Measurements from ENCODE around the gene GOLGA6C. TPM values are rescaled to one million over a fixed set of nuclear protein-coding genes. Genes with fewer than 3 reads are reported as not detected.
A peak's percentile ranks its signal among the peaks of the same experiment; 100 is the strongest.
"Not testable (repeated sequence)": the region's sequence is repeated elsewhere in the genome, so short reads cannot be mapped to it uniquely, and the experiment has no call there.

Gene GOLGA6C
- total RNA-seq, 1 donor from 2014 or later, result not detected

- not testable (repeated sequence) for H3F3A ChIP-seq (ENCODE audit: low read depth); DNase-seq (ENCODE audit: low spot score); H3K79me2 ChIP-seq (ENCODE audit: low read depth); H3K9me3 ChIP-seq (ENCODE audit: low read depth); H3K36me3 ChIP-seq; H3K4me1 Mint-ChIP-seq; H3K4me3 Mint-ChIP-seq; H2AFZ ChIP-seq (replicated peaks); H3K9ac ChIP-seq; H3K27ac Mint-ChIP-seq; H3K4me2 ChIP-seq; H3K36me3 Mint-ChIP-seq; H3K4me3 ChIP-seq; H3K27ac ChIP-seq; H3K27me3 Mint-ChIP-seq (ENCODE audit: insufficient read depth, low read depth); H3K27me3 ChIP-seq; H3K9me3 Mint-ChIP-seq; H3K4me1 ChIP-seq; H4K20me1 ChIP-seq (ENCODE audit: low read depth)
- TF ChIP-seq CTCF (IDR thresholded peaks at IDR 0.05), result peak; percentile 65
Measured at GRCh38 chr15:75299311-75299688, 41.2 kb downstream of the GOLGA6C start.

- H3K4me1 ChIP-seq; DNase-seq (ENCODE audit: low spot score); H3K27ac ChIP-seq; H3K4me2 ChIP-seq; H3K27me3 Mint-ChIP-seq (ENCODE audit: insufficient read depth, low read depth); H3K4me3 ChIP-seq; H3K9me3 ChIP-seq (ENCODE audit: low read depth); H3K36me3 Mint-ChIP-seq; H3F3A ChIP-seq (ENCODE audit: low read depth); H3K9ac ChIP-seq; H3K4me1 Mint-ChIP-seq; H3K4me3 Mint-ChIP-seq; H3K9me3 Mint-ChIP-seq; H3K27me3 ChIP-seq; H2AFZ ChIP-seq (replicated peaks); H3K36me3 ChIP-seq; H4K20me1 ChIP-seq (ENCODE audit: low read depth); H3K79me2 ChIP-seq (ENCODE audit: low read depth): not testable (repeated sequence)
- H3K27ac Mint-ChIP-seq, result peak overlapping the region; percentile 34
Measured at GRCh38 chr15:75300026-75300425, 41.9 kb downstream of the GOLGA6C start.

GRCh38 chr15:75302318-75302717 lies 44.2 kb downstream of the GOLGA6C start:
- no peak overlapping the region for H3K27ac ChIP-seq
- H3K9me3 ChIP-seq (ENCODE audit: low read depth), result no peaks in the 10 kb centered on the region
- H3K27me3 ChIP-seq, result peaks cover 6% of the 10 kb centered on the region
- H3K9ac ChIP-seq, result no peak overlapping the region
- H2AFZ ChIP-seq (replicated peaks), result no peak overlapping the region
- no peaks in the 10 kb centered on the region for H4K20me1 ChIP-seq (ENCODE audit: low read depth)
- H3K36me3 Mint-ChIP-seq, result no peaks in the 10 kb centered on the region
- H3K4me1 ChIP-seq, result no peaks in the 10 kb centered on the region
- no peak overlapping the region for H3K4me2 ChIP-seq
- no peak for DNase-seq (ENCODE audit: low spot score)
- H3K4me1 Mint-ChIP-seq, result peaks cover 3% of the 10 kb centered on the region
- no peaks in the 10 kb centered on the region for H3K36me3 ChIP-seq
- H3K27me3 Mint-ChIP-seq (ENCODE audit: insufficient read depth, low read depth), result peaks cover 7% of the 10 kb centered on the region
- H3K79me2 ChIP-seq (ENCODE audit: low read depth), result no peaks in the 10 kb centered on the region
- H3K4me3 Mint-ChIP-seq, result no peak overlapping the region
- H3K4me3 ChIP-seq, result no peak overlapping the region
- H3F3A ChIP-seq (ENCODE audit: low read depth), result no peaks in the 10 kb centered on the region
- TF ChIP-seq EZH2phosphoT487 (IDR thresholded peaks at IDR 0.05) (no peak), CTCF (IDR thresholded peaks at IDR 0.05) (no peak)
- no peaks in the 10 kb centered on the region for H3K9me3 Mint-ChIP-seq
- no peak overlapping the region for H3K27ac Mint-ChIP-seq

GRCh38 chr15:75302753-75303152 lies 44.6 kb downstream of the GOLGA6C start:
- H3K4me1 Mint-ChIP-seq; H3K9me3 ChIP-seq (ENCODE audit: low read depth); H4K20me1 ChIP-seq (ENCODE audit: low read depth); H3K36me3 ChIP-seq; DNase-seq (ENCODE audit: low spot score); H3K36me3 Mint-ChIP-seq; H3F3A ChIP-seq (ENCODE audit: low read depth); H3K27ac Mint-ChIP-seq; H3K9me3 Mint-ChIP-seq; H3K9ac ChIP-seq; H3K4me2 ChIP-seq; H3K4me1 ChIP-seq; H3K4me3 ChIP-seq; H3K27ac ChIP-seq; H3K79me2 ChIP-seq (ENCODE audit: low read depth); H3K4me3 Mint-ChIP-seq; H2AFZ ChIP-seq (replicated peaks); H3K27me3 Mint-ChIP-seq (ENCODE audit: insufficient read depth, low read depth): not testable (repeated sequence)
- H3K27me3 ChIP-seq, result peaks cover 10% of the 10 kb centered on the region

GRCh38 chr15:75306188-75306587 lies 48.1 kb downstream of the GOLGA6C start:
- peaks cover 4% of the 10 kb centered on the region for H3K27me3 Mint-ChIP-seq (ENCODE audit: insufficient read depth, low read depth)
- no peaks in the 10 kb centered on the region for H3K36me3 ChIP-seq
- H3K9me3 ChIP-seq (ENCODE audit: low read depth), result no peaks in the 10 kb centered on the region
- H3K4me3 ChIP-seq, result no peak overlapping the region
- H4K20me1 ChIP-seq (ENCODE audit: low read depth), result no peaks in the 10 kb centered on the region
- DNase-seq (ENCODE audit: low spot score), result no peak
- H3K79me2 ChIP-seq (ENCODE audit: low read depth), result no peaks in the 10 kb centered on the region
- H3K4me3 Mint-ChIP-seq, result no peak overlapping the region
- H3K4me1 Mint-ChIP-seq, result peaks cover 3% of the 10 kb centered on the region
- no peaks in the 10 kb centered on the region for H3K9me3 Mint-ChIP-seq
- no peak overlapping the region for H3K4me2 ChIP-seq
- peaks cover 32% of the 10 kb centered on the region for H3K27me3 ChIP-seq
- no peaks in the 10 kb centered on the region for H3K36me3 Mint-ChIP-seq
- no peak overlapping the region for H3K9ac ChIP-seq
- no peak overlapping the region for H3K27ac ChIP-seq
- no peaks in the 10 kb centered on the region for H3K4me1 ChIP-seq
- TF ChIP-seq EZH2phosphoT487 (IDR thresholded peaks at IDR 0.05) (no peak), CTCF (IDR thresholded peaks at IDR 0.05) (no peak), EZH2 (IDR thresholded peaks at IDR 0.05) (no peak)
- no peak overlapping the region for H2AFZ ChIP-seq (replicated peaks)
- H3K27ac Mint-ChIP-seq, result no peak overlapping the region
- H3F3A ChIP-seq (ENCODE audit: low read depth), result no peaks in the 10 kb centered on the region

Measured in neural progenitor cell (in vitro differentiated cells).